H9 (cell line): ENCODE data around the gene UGT1A8. TPM values are rescaled to one million over a fixed set of nuclear protein-coding genes. Genes with fewer than 3 reads are reported as not detected.
A peak's percentile ranks its signal among the peaks of the same experiment; 100 is the strongest.

Source experiments
- DNase-seq: peaks from one replicate; pipeline ENCODE4 v3.0.0-alpha.2; 2017
- H2AFZ ChIP-seq: one replicate; pipeline ENCODE4 v1.6.1; 2013; ENCODE audit warnings: mild to moderate bottlenecking, low read length, control low read depth, moderate library complexity
- H2AK5ac ChIP-seq: 2 replicates; pipeline ENCODE4 v1.6.1; 2013; ENCODE audit warnings: low read length, control low read depth, mixed read lengths; ENCODE audit not compliant: insufficient read length
- H2BK120ac ChIP-seq: one replicate; pipeline ENCODE4 v1.6.1; 2013; ENCODE audit warnings: low read depth, mild to moderate bottlenecking, low read length, control low read depth, inconsistent platforms; ENCODE audit not compliant: poor library complexity, severe bottlenecking
- H2BK12ac ChIP-seq: 2 replicates; pipeline ENCODE4 v1.6.1; 2013; ENCODE audit warnings: low read length, control low read depth, mixed read lengths, low read depth; ENCODE audit not compliant: insufficient read length
- H2BK15ac ChIP-seq: 2 replicates; pipeline ENCODE4 v1.6.1; 2013; ENCODE audit warnings: low read depth, low read length, control low read depth
- H2BK20ac ChIP-seq: one replicate; pipeline ENCODE4 v1.6.1; 2013; ENCODE audit warnings: low read depth, mild to moderate bottlenecking, low read length, control low read depth, inconsistent platforms; ENCODE audit not compliant: poor library complexity, severe bottlenecking
- H2BK5ac ChIP-seq: 2 replicates; pipeline ENCODE4 v1.6.1; 2013; ENCODE audit warnings: low read length, control low read depth, mixed read lengths; ENCODE audit not compliant: insufficient read length
- H3K14ac ChIP-seq: 2 replicates; pipeline ENCODE4 v1.6.1; 2013; ENCODE audit warnings: low read length, control low read depth; ENCODE audit not compliant: insufficient read depth
- H3K18ac ChIP-seq: 2 replicates; pipeline ENCODE4 v1.6.1; 2013; ENCODE audit warnings: low read depth, mild to moderate bottlenecking, mixed read lengths, low read length, control low read depth; ENCODE audit not compliant: insufficient read length
- H3K23ac ChIP-seq: 2 replicates; pipeline ENCODE4 v1.6.1; 2013; ENCODE audit warnings: low read length, control low read depth, mixed read lengths, low read depth; ENCODE audit not compliant: insufficient read length
- H3K23me2 ChIP-seq: 2 replicates; pipeline ENCODE4 v1.6.1; 2013; ENCODE audit warnings: low read depth, mild to moderate bottlenecking, mixed read lengths, low read length, control low read depth; ENCODE audit not compliant: insufficient read length, poor library complexity, severe bottlenecking
- H3K27ac ChIP-seq: 2 replicates; pipeline ENCODE4 v1.5.1; 2013; ENCODE audit warnings: low read length, control low read depth, mixed read lengths, low read depth; ENCODE audit not compliant: insufficient read length
- H3K27me3 ChIP-seq: 2 replicates; pipeline ENCODE4 v1.6.1; 2013; ENCODE audit warnings: low read length, control low read depth, inconsistent platforms; ENCODE audit not compliant: insufficient read depth
- H3K4ac ChIP-seq: 2 replicates; pipeline ENCODE4 v1.6.1; 2013; ENCODE audit warnings: low read depth, mild to moderate bottlenecking, control low read depth, inconsistent platforms, low read length, moderate library complexity
- H3K4me1 ChIP-seq: 2 replicates; pipeline ENCODE4 v1.6.1; 2013; ENCODE audit warnings: low read length, control low read depth, inconsistent platforms; ENCODE audit not compliant: insufficient read depth
- H3K4me2 ChIP-seq: 2 replicates; pipeline ENCODE4 v1.6.1; 2013; ENCODE audit warnings: low read length, control low read depth, mixed read lengths; ENCODE audit not compliant: insufficient read length, insufficient read depth
- H3K56ac ChIP-seq: 2 replicates; pipeline ENCODE4 v1.6.1; 2013; ENCODE audit warnings: low read depth, mild to moderate bottlenecking, mixed read lengths, low read length, control low read depth; ENCODE audit not compliant: insufficient read length
- H3K79me1 ChIP-seq: 2 replicates; pipeline ENCODE4 v1.6.1; 2013; ENCODE audit warnings: low read depth, mild to moderate bottlenecking, moderate library complexity, low read length, control low read depth, inconsistent platforms; ENCODE audit not compliant: insufficient read depth, poor library complexity, severe bottlenecking
- H3K79me2 ChIP-seq: 2 replicates; pipeline ENCODE4 v1.6.1; 2013; ENCODE audit warnings: low read length, control low read depth, inconsistent platforms; ENCODE audit not compliant: insufficient read depth
- H3K9ac ChIP-seq: 2 replicates; pipeline ENCODE4 v1.6.1; 2013; ENCODE audit warnings: low read length, control low read depth, mixed read lengths; ENCODE audit not compliant: insufficient read length; ENCODE audit errors: extremely low read depth
- H3K9me3 ChIP-seq: one replicate; pipeline ENCODE4 v1.6.1; 2013; ENCODE audit warnings: low read depth, low read length, inconsistent platforms; ENCODE audit not compliant: control insufficient read depth
- H3T11ph ChIP-seq: one replicate; pipeline ENCODE4 v1.6.1; 2013; ENCODE audit warnings: mild to moderate bottlenecking, low read length, control low read depth, inconsistent platforms
- H4K20me1 ChIP-seq: one replicate; pipeline ENCODE4 v1.6.1; 2013; ENCODE audit not compliant: control insufficient read depth, insufficient read length, insufficient read depth
- H4K5ac ChIP-seq: 2 replicates; pipeline ENCODE4 v1.6.1; 2013; ENCODE audit warnings: low read depth, mild to moderate bottlenecking, mixed read lengths, low read length, control low read depth; ENCODE audit not compliant: insufficient read length
- H4K8ac ChIP-seq: replicated peaks from 2 replicates; pipeline ENCODE4 v1.6.1; 2013; ENCODE audit warnings: low read length, control low read depth, mixed read lengths, low read depth; ENCODE audit not compliant: insufficient read length
- H4K91ac ChIP-seq: 2 replicates; pipeline ENCODE4 v1.6.1; 2013; ENCODE audit warnings: low read depth, mild to moderate bottlenecking, moderate library complexity, mixed read lengths, low read length, control low read depth; ENCODE audit not compliant: insufficient read length
- H3K27ac Mint-ChIP-seq, 3 experiments: 2 replicates in 2 of 3; 3 replicates in 1 of 3; pipeline ENCODE4 v1.8.0; 2020 to 2021; ENCODE audit warnings: mixed read lengths in 3 of 3, mild to moderate bottlenecking in 1 of 3, moderate library complexity in 1 of 3
- H3K27me3 Mint-ChIP-seq: 2 replicates; pipeline ENCODE4 v1.8.0; 2021; ENCODE audit warnings: low read depth, mild to moderate bottlenecking, moderate library complexity, mixed read lengths
- H3K36me3 Mint-ChIP-seq, 3 experiments: 2 replicates in 2 of 3; 3 replicates in 1 of 3; pipeline ENCODE4 v1.8.0; 2020 to 2021; ENCODE audit warnings: low read depth in 3 of 3, mixed read lengths in 3 of 3; ENCODE audit not compliant: insufficient read depth in 1 of 3
- H3K4me1 Mint-ChIP-seq, 2 experiments: 2 replicates each; pipeline ENCODE4 v1.8.0; 2020; ENCODE audit warnings: mixed read lengths in 2 of 2
- H3K4me3 Mint-ChIP-seq, 2 experiments: 2 replicates in 1 of 2; 3 replicates in 1 of 2; pipeline ENCODE4 v1.8.0; 2020 to 2021; ENCODE audit warnings: mild to moderate bottlenecking in 2 of 2, mixed read lengths in 2 of 2, moderate library complexity in 1 of 2
- H3K9me3 Mint-ChIP-seq, 2 experiments: 2 replicates in 1 of 2; 3 replicates in 1 of 2; pipeline ENCODE4 v1.8.0; 2020; ENCODE audit warnings: mild to moderate bottlenecking in 2 of 2, mixed read lengths in 2 of 2, moderate library complexity in 1 of 2
- WGBS: extraction: QIAGEN DNeasy Blood & Tissue Kit; methylation state at CpG from one replicate; pipeline ENCODE4 v1.1.7; 2013; ENCODE audit warnings: missing lambda C conversion rate, low lambda C conversion rate, mixed read lengths; ENCODE audit not compliant: insufficient read length; ENCODE audit errors: extremely low coverage; 5-methylcytosine and 5-hydroxymethylcytosine counted together
- total RNA-seq: library from RNA; stranded (reverse); gene quantifications from 2 replicates; pipeline ENCODE4 v1.2.1, GENCODE V29; 2021
- TF ChIP-seq, protein P1 (sequence below): fragments of 200-600 bp; sonication (generic); conservative IDR thresholded peaks from 3 replicates; pipeline ENCODE4 v1.8.0; 2021; ENCODE audit warnings: antibody characterized with exemption, mild to moderate bottlenecking

Gene UGT1A8
- total RNA-seq, 1 experiment from 2014 or later = not detected

DNA sequence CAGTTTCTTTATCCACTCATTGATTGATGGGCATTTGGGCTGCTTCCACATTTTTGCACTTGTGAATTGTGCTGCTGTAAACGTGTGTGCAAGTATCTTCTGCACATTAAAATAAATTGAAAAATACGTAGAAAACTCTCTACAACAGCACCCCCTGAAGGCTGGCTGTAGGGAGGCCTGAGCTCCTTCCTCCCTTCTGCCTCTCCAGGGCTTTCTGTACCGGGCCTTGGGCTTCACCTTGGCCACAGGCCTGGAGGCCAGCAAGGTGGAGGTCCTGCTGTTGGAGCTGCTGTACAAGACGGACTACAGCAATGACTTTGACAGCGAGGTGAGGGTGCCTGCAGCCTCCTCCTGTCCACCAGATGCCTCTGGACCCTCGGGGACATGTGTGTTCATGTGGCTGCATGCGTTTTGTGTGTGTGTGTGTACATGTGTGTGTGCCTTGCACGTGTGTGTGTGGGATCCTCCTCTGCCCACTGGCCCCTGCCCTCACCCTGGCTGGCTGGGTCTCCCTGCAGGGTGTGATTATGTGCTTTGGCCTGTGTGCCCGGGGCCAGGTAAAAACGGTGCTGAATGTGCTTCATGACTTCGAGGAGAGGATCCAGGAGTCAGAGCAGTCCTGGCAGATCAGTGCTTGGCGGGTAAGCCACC lies 189.9 kb downstream of the UGT1A8 start:
- Histone ChIP-seq H2AK5ac (no peak overlapping the region), H3K4me2 (no peak overlapping the region), H3K27ac (no peak overlapping the region), H3K79me1 (no peaks in the 10 kb centered on the region), H3K79me2 (no peaks in the 10 kb centered on the region), H3T11ph (no peak overlapping the region), H3K4ac (no peak overlapping the region), H3K4me1 (no peaks in the 10 kb centered on the region), H2AFZ (no peak overlapping the region), H3K27me3 (no peaks in the 10 kb centered on the region), H4K91ac (no peak overlapping the region), H3K18ac (no peak overlapping the region), H3K23ac (no peak overlapping the region), H4K8ac (no peak overlapping the region), H3K56ac (no peak overlapping the region), H2BK15ac (no peak overlapping the region), H3K23me2 (no peaks in the 10 kb centered on the region), H2BK20ac (no peak overlapping the region), H4K5ac (no peak overlapping the region), H3K9ac (no peak overlapping the region), H3K9me3 (no peaks in the 10 kb centered on the region), H4K20me1 (no peaks in the 10 kb centered on the region), H2BK12ac (no peak overlapping the region), H2BK120ac (no peak overlapping the region), H3K14ac (no peak overlapping the region), H2BK5ac (no peak overlapping the region)
- no peak overlapping the region for H3K27ac Mint-ChIP-seq
- WGBS = no CpG with 5 or more reads among the region's 12 CpGs
- no peaks in the 10 kb centered on the region for H3K4me1 Mint-ChIP-seq
- no peaks in the 10 kb centered on the region for H3K36me3 Mint-ChIP-seq
- peak; percentile 27 for DNase-seq
- peaks cover 5% of the 10 kb centered on the region in 2 experiments; a peak in 3 of 5 replicates for H3K9me3 Mint-ChIP-seq
- peaks cover 23% of the 10 kb centered on the region for H3K27me3 Mint-ChIP-seq
- TF ChIP-seq, protein P1, sequence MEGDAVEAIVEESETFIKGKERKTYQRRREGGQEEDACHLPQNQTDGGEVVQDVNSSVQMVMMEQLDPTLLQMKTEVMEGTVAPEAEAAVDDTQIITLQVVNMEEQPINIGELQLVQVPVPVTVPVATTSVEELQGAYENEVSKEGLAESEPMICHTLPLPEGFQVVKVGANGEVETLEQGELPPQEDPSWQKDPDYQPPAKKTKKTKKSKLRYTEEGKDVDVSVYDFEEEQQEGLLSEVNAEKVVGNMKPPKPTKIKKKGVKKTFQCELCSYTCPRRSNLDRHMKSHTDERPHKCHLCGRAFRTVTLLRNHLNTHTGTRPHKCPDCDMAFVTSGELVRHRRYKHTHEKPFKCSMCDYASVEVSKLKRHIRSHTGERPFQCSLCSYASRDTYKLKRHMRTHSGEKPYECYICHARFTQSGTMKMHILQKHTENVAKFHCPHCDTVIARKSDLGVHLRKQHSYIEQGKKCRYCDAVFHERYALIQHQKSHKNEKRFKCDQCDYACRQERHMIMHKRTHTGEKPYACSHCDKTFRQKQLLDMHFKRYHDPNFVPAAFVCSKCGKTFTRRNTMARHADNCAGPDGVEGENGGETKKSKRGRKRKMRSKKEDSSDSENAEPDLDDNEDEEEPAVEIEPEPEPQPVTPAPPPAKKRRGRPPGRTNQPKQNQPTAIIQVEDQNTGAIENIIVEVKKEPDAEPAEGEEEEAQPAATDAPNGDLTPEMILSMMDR = peak; percentile 31; the same call in 2 of the 3 replicates
- H3K4me3 Mint-ChIP-seq = no peak overlapping the region
